Measurements from ENCODE around the gene GASK1A. TPM values are rescaled to one million over a fixed set of nuclear protein-coding genes. Genes with fewer than 3 reads are reported as not detected.

GASK1A gene
- total RNA-seq, 1 donor from 2014 or later = 0.09 TPM

DNA sequence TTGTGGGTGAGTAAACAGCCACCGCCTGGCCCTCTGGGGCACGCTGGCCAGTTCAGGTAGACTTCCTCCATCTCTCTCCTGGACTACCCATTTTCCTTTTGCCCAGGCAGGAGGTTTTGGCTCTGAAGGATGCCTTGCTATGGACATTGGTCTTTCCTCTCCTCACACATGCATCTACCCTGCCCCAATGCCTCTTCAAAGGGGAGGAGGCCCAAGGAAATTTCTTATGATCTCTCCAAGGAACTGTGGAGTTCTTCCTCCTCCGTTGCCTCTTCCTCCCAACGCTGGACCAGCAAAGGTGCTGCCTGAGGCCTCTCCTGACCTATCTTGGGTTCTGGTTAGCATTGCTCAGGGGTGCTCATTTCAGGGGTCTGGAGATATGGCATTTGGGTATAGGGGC, 93.2 kb downstream of the GASK1A start:
- no peak overlapping the region for H3K27ac Mint-ChIP-seq (ENCODE audit: unreplicated experiment)
- Histone ChIP-seq H3K36me3 (ENCODE audit: insufficient read depth, low read length) (no peaks in the 10 kb centered on the region), H2AFZ (ENCODE audit: low read depth, low read length) (no peak overlapping the region), H4K20me1 (ENCODE audit: insufficient read depth, low read length) (no peaks in the 10 kb centered on the region), H3K27me3 (ENCODE audit: insufficient read depth, low read length) (no peaks in the 10 kb centered on the region), H3K4me2 (ENCODE audit: low read length) (no peak overlapping the region), H3K79me2 (ENCODE audit: insufficient read depth, low read length) (no peaks in the 10 kb centered on the region), H3K9ac (ENCODE audit: low read length) (no peak overlapping the region), H3K27ac (ENCODE audit: low read depth, low read length) (no peak overlapping the region), H3K9me3 (ENCODE audit: insufficient read depth, low read depth, low read length) (no peaks in the 10 kb centered on the region), H3K4me1 (ENCODE audit: insufficient read depth, low read length) (no peaks in the 10 kb centered on the region), H3K4me3 (ENCODE audit: insufficient read depth, low read depth, low read length) (no peak overlapping the region)
- H3K9me3 Mint-ChIP-seq (ENCODE audit: unreplicated experiment) = peaks cover 4% of the 10 kb centered on the region
- H3K4me3 Mint-ChIP-seq (ENCODE audit: unreplicated experiment) = no peak overlapping the region
- H3K4me1 Mint-ChIP-seq (ENCODE audit: low read depth, unreplicated experiment) = peaks cover 9% of the 10 kb centered on the region
- no peak for TF ChIP-seq EZH2 (IDR thresholded peaks at IDR 0.05; ENCODE audit: insufficient read depth, low read length)
- TF ChIP-seq, protein P1, sequence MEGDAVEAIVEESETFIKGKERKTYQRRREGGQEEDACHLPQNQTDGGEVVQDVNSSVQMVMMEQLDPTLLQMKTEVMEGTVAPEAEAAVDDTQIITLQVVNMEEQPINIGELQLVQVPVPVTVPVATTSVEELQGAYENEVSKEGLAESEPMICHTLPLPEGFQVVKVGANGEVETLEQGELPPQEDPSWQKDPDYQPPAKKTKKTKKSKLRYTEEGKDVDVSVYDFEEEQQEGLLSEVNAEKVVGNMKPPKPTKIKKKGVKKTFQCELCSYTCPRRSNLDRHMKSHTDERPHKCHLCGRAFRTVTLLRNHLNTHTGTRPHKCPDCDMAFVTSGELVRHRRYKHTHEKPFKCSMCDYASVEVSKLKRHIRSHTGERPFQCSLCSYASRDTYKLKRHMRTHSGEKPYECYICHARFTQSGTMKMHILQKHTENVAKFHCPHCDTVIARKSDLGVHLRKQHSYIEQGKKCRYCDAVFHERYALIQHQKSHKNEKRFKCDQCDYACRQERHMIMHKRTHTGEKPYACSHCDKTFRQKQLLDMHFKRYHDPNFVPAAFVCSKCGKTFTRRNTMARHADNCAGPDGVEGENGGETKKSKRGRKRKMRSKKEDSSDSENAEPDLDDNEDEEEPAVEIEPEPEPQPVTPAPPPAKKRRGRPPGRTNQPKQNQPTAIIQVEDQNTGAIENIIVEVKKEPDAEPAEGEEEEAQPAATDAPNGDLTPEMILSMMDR (IDR thresholded peaks at IDR 0.05; ENCODE audit: insufficient read depth, low read depth, low read length) = no peak
- no peaks in the 10 kb centered on the region for H3K36me3 Mint-ChIP-seq (ENCODE audit: low read depth, unreplicated experiment)
- H3K27me3 Mint-ChIP-seq (ENCODE audit: low read depth, unreplicated experiment) = peaks cover 14% of the 10 kb centered on the region
- no peak for DNase-seq (ENCODE audit: low read depth)
- FAIRE-seq = no peak

DNA sequence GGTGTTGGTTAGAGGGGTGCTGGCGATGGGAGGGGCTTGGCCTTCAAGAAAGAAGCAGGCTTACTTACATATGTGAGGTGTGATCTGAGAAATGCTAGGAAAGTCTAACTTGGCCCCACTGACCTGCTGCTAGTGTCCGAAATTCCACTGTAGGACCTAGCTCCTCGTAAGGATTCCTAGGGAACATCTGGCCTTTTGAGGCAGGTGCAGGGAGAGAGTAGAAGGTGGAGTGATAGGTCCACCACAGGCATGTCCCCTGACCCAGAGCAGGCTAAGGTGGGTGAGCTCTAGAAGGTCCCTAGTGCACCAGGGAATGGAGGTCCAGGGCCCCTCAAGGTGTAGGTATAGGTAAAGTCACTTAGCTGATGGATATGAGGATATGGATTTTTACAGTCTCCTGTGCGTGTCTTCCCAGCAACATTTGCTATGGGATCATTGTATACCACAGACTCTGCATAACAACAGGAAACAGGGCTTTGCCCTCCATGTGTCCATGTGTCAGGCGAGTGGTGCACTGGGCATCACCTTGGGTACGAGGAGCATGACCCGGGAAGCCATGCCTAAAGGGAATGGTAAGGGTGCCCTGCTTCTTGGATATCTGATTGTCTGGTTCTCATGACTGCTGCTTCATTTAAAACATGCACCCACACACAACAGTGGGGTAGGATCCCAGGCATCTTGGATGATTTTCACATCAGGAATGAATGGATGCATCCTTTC, 94.2 kb downstream of the GASK1A start:
- H3K4me2 ChIP-seq (ENCODE audit: low read length) = no peak overlapping the region
- peaks cover 6% of the 10 kb centered on the region for H3K9me3 Mint-ChIP-seq (ENCODE audit: unreplicated experiment)
- H3K27me3 Mint-ChIP-seq (ENCODE audit: low read depth, unreplicated experiment) = peaks cover 14% of the 10 kb centered on the region
- no peak for TF ChIP-seq EZH2 (IDR thresholded peaks at IDR 0.05; ENCODE audit: insufficient read depth, low read length)
- TF ChIP-seq, protein P1 (IDR thresholded peaks at IDR 0.05; ENCODE audit: insufficient read depth, low read depth, low read length) = no peak
- no peak overlapping the region for H2AFZ ChIP-seq (ENCODE audit: low read depth, low read length)
- no peaks in the 10 kb centered on the region for H3K27me3 ChIP-seq (ENCODE audit: insufficient read depth, low read length)
- no peaks in the 10 kb centered on the region for H3K79me2 ChIP-seq (ENCODE audit: insufficient read depth, low read length)
- H3K4me1 ChIP-seq (ENCODE audit: insufficient read depth, low read length) = no peaks in the 10 kb centered on the region
- no peak overlapping the region for H3K27ac ChIP-seq (ENCODE audit: low read depth, low read length)
- no peak overlapping the region for H3K4me3 Mint-ChIP-seq (ENCODE audit: unreplicated experiment)
- FAIRE-seq = no peak
- peaks cover 4% of the 10 kb centered on the region for H3K36me3 Mint-ChIP-seq (ENCODE audit: low read depth, unreplicated experiment)
- H3K4me3 ChIP-seq (ENCODE audit: insufficient read depth, low read depth, low read length) = no peak overlapping the region
- no peak overlapping the region for H3K9ac ChIP-seq (ENCODE audit: low read length)
- H4K20me1 ChIP-seq (ENCODE audit: insufficient read depth, low read length) = no peaks in the 10 kb centered on the region
- H3K36me3 ChIP-seq (ENCODE audit: insufficient read depth, low read length) = no peaks in the 10 kb centered on the region
- H3K9me3 ChIP-seq (ENCODE audit: insufficient read depth, low read depth, low read length) = no peaks in the 10 kb centered on the region
- DNase-seq (ENCODE audit: low read depth) = no peak
- H3K27ac Mint-ChIP-seq (ENCODE audit: unreplicated experiment) = no peak overlapping the region
- peaks cover 9% of the 10 kb centered on the region for H3K4me1 Mint-ChIP-seq (ENCODE audit: low read depth, unreplicated experiment)

DNA sequence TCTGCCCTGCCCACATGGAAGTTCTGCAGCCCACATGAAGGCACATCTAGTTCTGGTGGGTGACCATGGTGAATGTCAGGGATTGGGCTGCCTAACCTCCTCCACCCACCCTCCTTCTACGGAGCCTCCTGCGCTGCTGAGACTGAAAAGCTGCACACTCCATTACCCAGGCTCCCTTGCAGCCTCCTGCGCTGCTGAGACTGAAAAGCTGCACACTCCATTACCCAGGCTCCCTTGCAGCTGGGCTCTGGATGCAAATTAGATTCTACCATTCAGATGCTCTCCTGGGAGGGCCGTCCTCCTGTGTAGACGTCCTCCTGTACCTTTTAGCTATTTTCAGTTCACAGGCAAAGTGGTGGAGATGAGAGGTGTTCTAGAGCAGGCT, 94.7 kb downstream of the GASK1A start:
- Histone ChIP-seq H3K9ac (ENCODE audit: low read length) (no peak overlapping the region), H3K36me3 (ENCODE audit: insufficient read depth, low read length) (no peaks in the 10 kb centered on the region), H3K4me3 (ENCODE audit: insufficient read depth, low read depth, low read length) (no peak overlapping the region), H3K4me1 (ENCODE audit: insufficient read depth, low read length) (no peaks in the 10 kb centered on the region), H3K27me3 (ENCODE audit: insufficient read depth, low read length) (no peaks in the 10 kb centered on the region), H3K79me2 (ENCODE audit: insufficient read depth, low read length) (no peaks in the 10 kb centered on the region), H3K9me3 (ENCODE audit: insufficient read depth, low read depth, low read length) (no peaks in the 10 kb centered on the region), H3K27ac (ENCODE audit: low read depth, low read length) (no peak overlapping the region), H2AFZ (ENCODE audit: low read depth, low read length) (no peak overlapping the region), H4K20me1 (ENCODE audit: insufficient read depth, low read length) (no peaks in the 10 kb centered on the region), H3K4me2 (ENCODE audit: low read length) (no peak overlapping the region)
- no peak overlapping the region for H3K4me3 Mint-ChIP-seq (ENCODE audit: unreplicated experiment)
- no peak for TF ChIP-seq EZH2 (IDR thresholded peaks at IDR 0.05; ENCODE audit: insufficient read depth, low read length)
- TF ChIP-seq, protein P1 (IDR thresholded peaks at IDR 0.05; ENCODE audit: insufficient read depth, low read depth, low read length) = no peak
- DNase-seq (ENCODE audit: low read depth) = no peak
- no peak overlapping the region for H3K27ac Mint-ChIP-seq (ENCODE audit: unreplicated experiment)
- FAIRE-seq = no peak
- H3K4me1 Mint-ChIP-seq (ENCODE audit: low read depth, unreplicated experiment) = peaks cover 9% of the 10 kb centered on the region
- H3K27me3 Mint-ChIP-seq (ENCODE audit: low read depth, unreplicated experiment) = peaks cover 14% of the 10 kb centered on the region
- H3K36me3 Mint-ChIP-seq (ENCODE audit: low read depth, unreplicated experiment) = peaks cover 7% of the 10 kb centered on the region
- peaks cover 6% of the 10 kb centered on the region for H3K9me3 Mint-ChIP-seq (ENCODE audit: unreplicated experiment)

Measured in astrocyte (in vitro differentiated cells and primary cell).